ENCODE measurements around the gene FHL1. TPM values are rescaled to one million over a fixed set of nuclear protein-coding genes. Genes with fewer than 3 reads are reported as not detected.
"Not testable (repeated sequence)": the region's sequence is repeated elsewhere in the genome, so short reads cannot be mapped to it uniquely, and the experiment has no call there.

Gene FHL1
- total RNA-seq, 1 donor from 2014 or later: 3,576 TPM

DNA sequence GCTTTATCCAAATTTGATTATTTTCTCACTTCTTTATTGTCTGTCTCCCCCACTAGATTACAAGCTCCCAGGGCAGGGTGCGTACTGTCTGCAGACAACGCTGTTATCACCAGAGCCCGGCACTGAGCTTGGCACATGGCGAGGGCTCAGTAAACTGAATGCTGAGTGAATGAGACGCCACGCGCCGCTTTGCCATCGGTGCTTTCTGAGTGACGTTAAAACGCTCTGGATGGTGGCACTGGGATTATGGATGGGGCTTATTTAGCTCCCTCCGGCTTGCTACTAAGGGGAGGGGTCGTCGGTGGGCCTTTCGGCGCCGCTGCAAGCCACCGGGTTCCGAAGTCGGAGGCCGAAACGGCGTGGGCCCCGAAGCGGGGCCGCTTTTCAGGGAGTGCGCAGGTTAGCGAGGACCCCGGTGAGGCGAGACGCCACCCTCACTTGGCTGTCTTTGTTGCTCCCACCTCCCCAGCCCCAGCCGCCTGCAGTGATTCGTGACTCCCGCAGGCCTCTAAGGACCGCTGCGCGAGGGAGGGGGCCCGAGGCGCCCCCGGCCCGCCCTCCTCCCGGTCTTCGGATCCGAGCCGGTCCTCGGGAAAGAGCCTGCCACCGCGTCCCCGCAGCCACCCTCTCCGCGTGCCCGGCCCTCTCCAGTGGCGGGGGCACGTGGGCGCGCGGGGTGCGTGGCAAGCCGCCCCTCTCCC lies 569 bp upstream of the FHL1 start:
- DNase-seq (ENCODE audit: low spot score): no peak

DNA sequence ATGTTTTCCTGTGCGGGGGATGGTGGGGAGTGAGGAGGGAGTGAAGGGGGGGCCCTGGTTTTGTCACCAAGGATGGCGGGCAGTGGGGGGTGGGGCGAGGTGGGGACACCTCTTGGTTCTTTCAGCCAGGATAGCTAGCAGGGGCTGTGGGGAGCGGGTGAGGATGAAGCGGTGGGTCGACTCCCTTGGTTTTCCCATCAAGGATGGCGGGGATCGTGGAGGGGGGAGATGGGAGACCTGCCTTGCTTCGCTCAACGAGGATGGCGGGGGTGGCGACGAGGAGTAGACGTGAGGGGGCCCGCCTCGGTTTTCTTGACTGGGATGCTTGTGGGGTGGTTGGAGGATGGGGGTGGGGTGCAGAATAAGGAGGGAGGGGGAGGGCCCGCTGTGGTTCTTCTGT lies 643 bp downstream of the FHL1 start:
- no peak for DNase-seq (ENCODE audit: low spot score)

DNA sequence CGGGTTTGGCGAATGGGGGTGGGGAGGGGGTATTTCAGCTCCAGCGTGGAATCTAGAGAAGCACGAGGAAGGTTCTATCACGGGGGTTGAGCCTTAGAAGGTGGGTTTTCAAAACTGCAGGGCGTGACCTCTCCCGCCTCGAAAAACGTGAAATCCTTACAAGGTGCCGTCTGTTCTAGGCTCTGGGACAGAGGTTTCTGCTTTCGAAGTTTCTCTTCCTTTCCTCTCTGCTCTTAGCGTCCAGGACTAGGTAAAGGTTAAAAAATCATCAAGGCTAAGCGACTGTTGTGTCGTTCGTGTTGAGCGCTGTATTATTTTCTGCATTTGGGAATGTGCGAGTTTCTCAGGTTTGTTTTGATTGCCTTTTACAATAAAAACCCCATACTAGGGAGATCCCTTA lies 1.1 kb downstream of the FHL1 start:
- DNase-seq (ENCODE audit: low spot score): no peak

DNA sequence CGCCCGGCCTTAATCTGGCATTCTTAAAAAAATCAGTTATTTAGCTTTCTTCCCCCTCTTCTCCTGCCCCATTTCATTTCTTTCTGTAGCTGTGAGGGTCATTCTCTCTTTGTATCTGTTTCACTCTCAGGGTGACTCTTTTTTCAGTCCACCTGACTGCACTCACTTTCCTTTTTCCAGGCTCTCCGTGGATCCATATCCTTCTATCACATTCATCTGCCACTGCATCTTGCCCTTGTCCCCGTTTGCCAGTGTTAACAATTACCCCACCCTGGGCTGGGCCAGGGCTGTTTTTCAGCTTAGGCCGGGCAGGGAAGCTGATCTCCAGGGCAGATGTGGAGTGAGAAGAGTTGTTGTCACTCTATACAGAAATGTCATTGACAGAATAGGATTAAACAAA lies 7.7 kb downstream of the FHL1 start:
- no peak for DNase-seq (ENCODE audit: low spot score)

DNA sequence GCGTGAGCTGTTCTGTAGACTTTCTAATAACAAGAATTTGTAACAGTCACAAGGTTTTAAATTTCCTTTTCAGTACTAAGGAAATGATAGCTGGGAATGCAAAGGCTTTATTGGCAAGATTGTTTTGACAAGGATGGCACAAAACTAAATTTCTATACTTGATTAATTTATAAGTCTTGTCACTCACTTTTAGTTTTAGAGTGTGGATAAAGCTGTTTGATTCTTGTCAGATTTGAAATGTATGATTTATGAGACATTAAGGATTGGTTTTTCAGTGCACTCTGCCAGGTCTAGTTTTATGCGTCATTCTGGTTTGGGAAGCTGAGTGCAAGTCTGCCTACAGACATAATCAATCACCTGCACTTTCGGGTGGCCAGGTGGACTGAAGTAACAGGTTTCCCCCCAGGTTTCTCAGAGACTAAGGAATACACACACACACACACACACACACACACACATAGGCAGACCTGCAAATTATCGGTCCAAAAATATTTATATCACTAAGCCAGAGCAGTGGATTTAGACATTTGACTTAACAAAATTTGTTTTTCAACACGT lies 9.3 kb downstream of the FHL1 start:
- no peak for DNase-seq (ENCODE audit: low spot score)

DNA sequence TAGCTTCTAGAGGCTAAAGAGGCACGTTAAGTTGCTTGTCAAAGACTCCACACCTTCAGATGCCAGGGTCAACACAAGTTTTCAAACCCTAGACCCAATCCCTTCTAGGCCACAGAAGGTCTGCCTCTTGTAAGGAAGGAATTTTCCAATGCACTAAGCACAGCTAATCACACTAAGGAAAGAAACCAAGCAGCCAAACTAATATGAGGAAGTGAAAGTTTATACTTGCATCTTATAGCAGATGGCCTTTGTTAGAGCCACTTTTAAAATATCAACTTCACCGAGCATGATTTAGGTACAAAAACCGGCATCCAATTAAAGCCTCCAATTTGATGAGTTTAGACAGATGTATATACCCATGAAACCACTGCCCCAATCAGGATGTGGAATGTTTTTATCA lies 9.9 kb downstream of the FHL1 start:
- DNase-seq (ENCODE audit: low spot score): no peak

DNA sequence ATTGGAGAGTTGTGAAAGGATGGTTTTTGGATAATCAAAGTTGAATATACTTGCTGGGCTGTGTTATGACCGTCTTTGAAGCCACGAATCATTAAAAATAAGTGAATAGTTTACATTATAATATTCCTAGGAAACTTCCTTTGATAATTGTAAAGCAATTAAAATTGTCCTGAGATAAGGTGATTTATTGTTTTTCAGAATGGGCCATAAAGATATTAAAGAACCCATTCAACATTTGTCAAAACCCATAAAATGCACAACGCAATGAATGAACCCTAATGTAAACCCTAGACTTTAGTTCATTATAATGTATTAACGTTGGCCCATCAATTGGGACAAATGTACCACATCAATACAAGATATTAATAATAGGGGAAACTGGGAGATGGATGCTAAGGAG lies 11.4 kb downstream of the FHL1 start:
- no peak for DNase-seq (ENCODE audit: low spot score)

DNA sequence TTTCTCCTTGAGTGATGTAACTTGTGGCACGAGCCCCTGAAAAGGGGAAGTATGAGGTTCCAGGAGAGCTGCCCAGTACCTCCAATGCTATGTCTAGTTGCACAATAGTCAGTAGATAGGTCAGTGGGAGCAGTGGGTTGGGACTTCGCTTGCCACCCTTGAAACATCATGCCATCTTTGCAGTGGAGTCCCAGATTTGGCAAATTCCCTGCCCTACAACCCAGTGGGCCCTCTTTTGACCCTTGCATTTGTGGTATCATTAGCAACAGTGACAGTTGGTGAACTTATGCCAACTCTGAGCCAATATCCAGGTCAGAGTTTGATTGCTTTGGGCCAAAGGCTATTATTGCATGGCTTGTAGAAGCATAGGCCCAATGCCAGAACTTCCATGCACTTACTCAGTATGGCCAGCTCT lies 12.3 kb downstream of the FHL1 start:
- no peak for DNase-seq (ENCODE audit: low spot score)

DNA sequence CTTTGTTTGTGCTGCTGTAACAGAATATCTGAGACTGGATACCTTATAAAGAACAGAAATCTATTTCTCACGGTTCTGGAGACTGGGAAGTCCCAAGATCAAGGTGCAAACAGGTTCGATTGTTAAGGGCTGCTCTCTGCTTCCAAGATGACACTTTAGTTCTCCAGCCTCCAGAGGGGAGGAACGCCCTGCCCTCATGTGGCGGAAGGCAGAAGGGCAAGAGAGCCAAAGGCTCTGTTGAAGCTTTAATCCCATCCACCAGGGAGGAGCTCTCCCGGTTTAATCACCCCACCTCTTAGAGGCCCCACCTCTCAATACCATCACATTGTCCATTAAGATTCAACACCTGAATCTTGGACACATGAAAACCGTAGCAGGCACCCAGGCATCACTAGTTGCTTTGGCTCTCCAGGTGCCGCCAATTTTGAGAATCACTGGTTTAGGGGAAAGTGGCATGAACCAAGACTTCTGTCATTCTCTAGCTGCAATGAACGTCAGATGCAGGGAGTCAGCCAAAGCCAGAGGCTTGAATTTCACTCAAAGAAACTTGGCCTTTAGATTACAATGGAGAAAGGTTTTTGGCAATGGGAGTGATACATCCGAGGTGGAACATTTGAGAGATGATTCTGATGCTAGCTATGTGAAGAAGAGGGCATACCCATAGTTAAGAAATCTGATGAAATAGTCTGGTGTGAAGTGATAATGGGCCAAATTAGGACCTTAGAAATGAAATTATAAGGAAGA lies 15.7 kb downstream of the FHL1 start:
- DNase-seq (ENCODE audit: low spot score): no peak

DNA sequence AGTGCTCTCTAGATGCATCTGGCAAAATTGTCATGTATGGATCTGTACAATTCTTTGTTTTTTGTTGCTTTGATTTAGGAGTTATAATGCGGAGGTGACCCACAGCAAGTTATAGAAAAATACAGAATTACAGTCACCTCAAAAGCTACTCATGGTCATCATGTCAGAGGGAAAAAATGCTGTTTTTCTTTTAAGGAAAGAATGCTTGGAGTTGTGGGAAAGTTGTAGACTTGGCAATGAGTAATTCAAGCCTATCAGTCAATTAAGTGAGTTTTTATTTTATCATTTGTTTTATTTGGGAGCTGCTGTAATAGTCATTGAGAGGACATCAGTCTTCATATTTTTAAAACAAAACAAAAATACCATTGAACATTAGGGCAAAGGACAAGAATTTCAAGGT lies 16.4 kb downstream of the FHL1 start:
- no peak for DNase-seq (ENCODE audit: low spot score)

DNA sequence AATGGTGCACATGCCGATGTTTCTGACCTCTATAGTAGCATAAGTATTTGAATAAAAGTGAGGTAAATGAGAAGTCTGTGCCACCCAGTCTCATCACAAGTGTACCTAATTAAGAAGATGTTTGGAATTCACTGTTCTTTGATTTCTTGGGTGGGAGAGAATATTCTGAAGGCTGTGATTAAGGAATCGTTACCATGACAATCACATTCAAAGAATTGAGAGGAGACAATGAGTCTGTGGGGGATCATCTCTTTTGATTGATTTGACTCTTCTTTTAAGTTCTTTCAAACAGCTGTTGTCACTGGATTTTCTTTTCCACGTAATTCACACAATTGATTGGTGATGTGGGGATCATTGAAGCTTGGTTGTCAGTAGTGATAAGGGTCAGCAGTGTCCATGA lies 18.1 kb downstream of the FHL1 start:
- no peak for DNase-seq (ENCODE audit: low spot score)

DNA sequence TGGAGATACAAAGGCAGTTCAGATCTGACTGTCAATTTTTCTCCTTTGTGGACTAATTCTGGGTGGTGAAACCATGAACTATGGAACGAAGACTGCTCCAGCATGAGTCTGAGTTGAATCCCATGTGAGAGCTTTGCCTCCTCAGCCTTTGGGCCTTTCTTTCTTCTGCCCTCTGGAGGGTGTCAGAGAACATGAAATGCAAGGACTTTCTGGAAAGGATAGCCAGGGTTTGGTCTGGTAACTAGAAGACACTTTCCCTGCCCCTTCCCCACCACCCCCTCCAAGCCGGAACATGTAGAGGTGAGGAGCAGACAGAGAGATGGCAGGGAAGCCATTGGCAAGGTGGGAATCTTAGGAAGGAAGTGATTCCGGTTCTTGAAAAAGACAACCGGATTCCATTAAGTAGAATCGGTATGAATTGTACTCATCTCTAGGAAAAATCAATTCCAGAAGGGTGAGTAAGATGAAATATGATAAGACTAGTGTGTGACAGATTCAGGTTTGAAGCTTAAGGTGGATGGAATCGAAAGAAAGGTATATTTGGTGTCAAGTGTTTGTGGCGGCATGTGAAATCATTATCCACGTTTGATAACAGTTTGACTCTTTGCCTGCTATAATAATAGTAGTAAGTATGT lies 19.0 kb downstream of the FHL1 start:
- DNase-seq (ENCODE audit: low spot score): no peak

DNA sequence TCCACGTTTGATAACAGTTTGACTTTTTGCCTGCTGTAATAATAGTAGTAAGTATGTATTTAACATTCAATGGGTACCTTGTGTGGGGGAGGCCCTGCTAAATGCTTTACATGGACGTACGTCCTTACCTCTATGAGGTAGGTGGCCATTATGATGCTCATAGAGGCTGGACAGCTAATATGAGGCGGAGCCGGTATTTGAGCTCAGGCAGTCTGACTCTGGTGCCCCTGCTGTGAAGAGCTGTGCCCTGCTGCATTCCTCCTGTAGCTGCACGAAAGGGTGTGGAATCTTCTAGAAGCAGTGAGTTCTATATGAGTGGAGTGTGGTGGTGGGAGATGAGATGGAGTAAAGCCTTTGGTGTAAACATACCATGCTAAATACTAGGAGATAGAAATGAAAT lies 20.7 kb downstream of the FHL1 start:
- not testable (repeated sequence) for DNase-seq (ENCODE audit: low spot score)

DNA sequence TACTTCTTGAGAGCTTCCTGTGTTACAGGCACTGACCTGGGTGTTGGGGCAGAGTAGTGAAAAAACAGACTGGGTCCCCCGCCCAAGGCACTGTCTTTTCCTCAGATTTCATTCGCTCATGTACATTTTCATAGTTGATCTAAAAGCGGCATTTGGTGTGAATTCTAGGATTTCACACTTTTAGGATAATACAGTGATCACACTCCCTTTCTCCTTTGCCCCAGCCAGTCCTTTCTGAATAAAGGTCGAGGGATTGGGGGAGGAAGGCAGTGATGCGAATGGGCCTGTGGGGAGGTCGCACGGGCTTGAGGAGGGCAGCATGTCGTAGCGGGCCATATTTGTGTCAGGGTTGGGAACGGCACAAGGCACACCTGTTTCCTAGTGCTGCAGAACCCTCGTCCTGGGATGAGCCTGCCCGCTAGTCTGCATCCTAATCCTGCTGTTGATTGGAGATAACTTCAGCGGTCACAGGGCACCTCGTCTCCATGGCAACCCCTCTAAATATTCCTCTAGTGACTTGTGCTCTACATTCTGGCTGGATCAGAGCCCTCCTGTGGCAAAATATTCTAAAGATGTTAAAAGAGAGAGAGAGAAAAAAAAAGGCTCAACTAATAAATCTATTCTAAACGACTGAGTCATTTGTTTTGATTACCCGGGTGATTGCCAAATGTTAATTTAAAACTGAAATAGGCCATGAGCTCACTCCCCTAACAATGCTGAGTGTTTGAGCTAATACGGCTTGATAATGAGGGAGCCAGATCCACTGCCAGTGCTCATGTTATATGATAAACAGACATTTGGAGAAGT lies 21.8 kb downstream of the FHL1 start:
- DNase-seq (ENCODE audit: low spot score): no peak

DNA sequence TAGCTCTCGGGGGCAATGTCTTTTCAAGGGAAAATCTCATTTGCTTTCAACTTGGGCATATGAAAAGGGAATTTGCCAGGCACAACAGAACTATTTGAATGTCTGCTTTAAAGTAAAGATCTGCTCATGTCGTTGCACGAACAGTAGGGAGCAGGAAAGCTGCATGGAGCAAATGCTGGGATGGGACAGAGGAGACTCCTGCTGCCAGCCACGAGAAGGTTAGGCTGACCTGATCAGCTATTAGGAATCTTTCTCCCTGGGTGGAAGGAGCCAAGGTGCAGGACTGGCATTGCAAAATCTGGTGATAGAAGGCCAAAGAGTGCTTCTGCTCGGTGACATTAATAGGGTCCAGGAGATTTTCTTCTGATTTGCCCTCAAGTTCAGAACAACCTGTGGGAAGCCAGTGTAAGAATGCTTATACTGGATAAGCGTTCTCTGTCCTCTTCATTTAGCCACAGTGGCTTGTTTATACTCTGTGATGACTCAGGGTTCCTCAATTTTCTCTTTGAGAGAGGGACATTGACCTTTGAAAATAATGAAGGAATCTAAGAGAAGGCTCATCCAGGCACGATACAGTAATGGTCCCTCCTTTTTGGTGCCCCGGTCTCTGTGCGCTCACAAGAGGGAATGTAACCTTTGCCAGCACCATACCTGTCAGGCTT lies 22.9 kb downstream of the FHL1 start:
- DNase-seq (ENCODE audit: low spot score): no peak

DNA sequence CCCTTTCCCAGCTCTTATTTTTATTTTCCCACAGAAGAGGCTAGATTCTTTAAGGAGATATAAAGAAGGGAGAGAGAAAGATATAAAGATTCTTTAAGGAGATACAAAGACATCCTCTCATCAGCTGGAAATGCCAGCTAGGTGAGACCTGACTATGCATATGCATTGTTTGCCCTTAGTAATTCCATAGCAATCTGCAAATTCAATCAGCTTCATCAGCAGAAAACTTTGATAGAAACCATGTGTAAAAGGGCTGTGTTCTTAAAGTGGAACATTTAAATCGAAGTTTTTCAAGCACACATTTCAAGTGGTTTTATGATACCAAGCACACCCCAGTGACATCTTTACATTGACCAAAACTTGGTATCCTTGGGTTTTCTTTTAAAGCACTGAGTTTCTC lies 24.1 kb downstream of the FHL1 start:
- no peak for DNase-seq (ENCODE audit: low spot score)

DNA sequence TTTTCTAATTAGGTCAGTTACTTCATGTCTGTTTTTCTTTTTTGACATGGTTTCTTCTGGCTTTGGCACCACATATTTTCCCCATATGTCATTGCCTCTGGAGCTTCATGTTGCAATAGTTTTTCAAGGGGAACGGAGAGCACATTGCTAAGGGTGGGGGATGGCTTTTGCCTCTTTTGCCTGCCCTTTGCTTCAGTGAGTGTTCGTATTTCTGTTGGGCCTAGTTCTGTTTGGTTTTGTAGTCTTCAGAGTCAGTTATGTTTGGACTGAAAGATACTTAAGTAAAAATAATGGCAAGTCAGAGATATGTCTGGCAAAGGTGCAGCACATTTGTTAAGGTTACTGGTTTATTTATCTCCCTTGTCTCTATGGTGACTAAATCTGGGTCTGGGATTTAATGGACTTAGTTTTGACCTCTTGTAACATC lies 29.1 kb downstream of the FHL1 start:
- no peak for DNase-seq (ENCODE audit: low spot score)

DNA sequence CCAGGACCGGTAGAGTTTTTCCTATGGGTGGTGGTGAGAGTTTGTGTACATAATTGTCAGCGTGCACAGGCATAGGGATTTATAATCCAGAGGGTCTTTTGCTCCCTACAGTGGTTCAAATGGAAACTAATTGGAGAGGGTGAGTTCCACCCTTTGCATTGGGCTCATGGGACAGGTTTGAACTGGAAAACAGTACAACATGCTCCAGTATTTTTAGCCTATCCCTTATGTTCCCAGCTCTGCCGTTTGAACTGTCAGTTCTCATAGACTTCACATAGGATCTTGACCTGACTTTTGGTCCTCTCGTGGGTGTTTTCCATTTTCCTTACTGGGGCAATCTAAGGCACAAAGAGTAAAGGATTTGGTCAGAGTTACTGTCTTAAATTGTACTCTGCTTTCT lies 31.8 kb downstream of the FHL1 start:
- no peak for DNase-seq (ENCODE audit: low spot score)

DNA sequence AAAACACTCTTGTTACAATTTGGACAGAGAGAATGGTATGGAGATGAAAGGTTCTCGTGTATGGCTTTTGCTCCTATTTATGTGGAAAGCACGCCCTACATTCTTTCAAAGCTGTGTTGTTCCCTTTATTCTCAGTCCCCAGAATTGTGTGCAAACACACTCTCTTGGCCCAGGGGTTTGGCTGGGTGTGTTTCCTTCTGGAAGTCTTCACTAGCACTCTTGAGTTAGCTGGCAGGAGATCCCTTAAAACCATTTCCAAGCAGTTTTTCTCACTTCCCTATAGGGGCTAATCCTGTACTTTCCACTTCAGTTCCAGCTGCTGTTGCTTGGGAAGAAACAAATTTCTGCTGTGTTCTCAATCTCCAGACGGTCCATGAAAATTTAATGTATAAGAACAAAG lies 35.1 kb downstream of the FHL1 start:
- no peak for DNase-seq (ENCODE audit: low spot score)

DNA sequence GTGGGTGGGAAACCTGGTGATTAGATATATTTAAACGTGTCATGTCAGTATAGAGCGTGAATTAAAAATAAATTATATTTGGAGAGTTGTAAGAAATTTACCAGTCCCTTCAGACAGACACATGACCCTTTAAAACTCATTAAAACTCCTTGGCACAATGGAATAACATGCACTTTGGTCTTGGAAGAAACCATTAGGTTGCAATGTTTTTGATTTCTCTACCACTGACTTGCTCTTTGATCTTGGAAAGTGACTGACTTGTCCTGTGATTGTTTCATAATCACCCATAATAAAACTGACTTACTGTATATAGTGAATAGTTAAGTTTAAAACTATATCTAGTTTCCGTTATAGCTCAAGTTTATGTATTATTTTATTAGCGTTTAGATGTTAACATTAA lies 35.8 kb downstream of the FHL1 start:
- DNase-seq (ENCODE audit: low spot score): no peak

DNA sequence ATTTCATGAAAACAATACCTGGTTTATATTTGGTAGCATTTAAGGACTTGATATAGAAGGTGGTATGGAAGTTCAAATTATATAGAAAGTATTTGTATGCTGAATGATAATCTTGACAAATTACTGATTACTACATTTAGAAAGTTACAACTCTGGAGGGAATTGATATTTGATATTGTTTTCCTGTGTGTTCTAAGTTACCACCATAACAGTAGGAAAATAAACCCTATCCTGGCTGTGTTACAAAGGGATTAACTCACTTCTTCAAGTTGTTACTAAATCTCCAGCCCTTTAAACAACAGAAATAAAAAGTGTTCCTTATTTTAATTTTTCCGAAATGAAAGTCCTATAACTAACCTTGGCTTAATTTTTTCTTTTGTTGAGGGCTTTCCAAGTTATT lies 36.6 kb downstream of the FHL1 start:
- DNase-seq (ENCODE audit: low spot score): no peak
